HG03159 (cell line): Measurements from ENCODE around the gene TLR2.
"Not testable (repeated sequence)": the region's sequence is repeated elsewhere in the genome, so short reads cannot be mapped to it uniquely, and the experiment has no call there.

Experiments
- ATAC-seq: cut with Tn5 transposase; IDR thresholded peaks from one replicate; pipeline ENCODE4 v1.9.1; 2021; ENCODE audit warnings: mild to moderate bottlenecking, moderate library complexity; ENCODE audit not compliant: unreplicated experiment

TLR2 gene

GRCh38 chr4:153661215-153661822 is 22.8 kb upstream of the TLR2 start:
- ATAC-seq: no peak

- ATAC-seq: no peak
Measured at GRCh38 chr4:153661908-153662307, 22.2 kb upstream of the TLR2 start.

GRCh38 chr4:153663667-153664066 is 20.4 kb upstream of the TLR2 start:
- ATAC-seq: no peak

GRCh38 chr4:153666505-153666904 is 17.6 kb upstream of the TLR2 start:
- ATAC-seq: not testable (repeated sequence)

GRCh38 chr4:153668647-153669046 is 15.4 kb upstream of the TLR2 start:
- ATAC-seq: no peak

- ATAC-seq: no peak
Measured at GRCh38 chr4:153669838-153670237, 14.2 kb upstream of the TLR2 start.

GRCh38 chr4:153676486-153676885 is 7.6 kb upstream of the TLR2 start:
- ATAC-seq: no peak

GRCh38 chr4:153676984-153677383 is 7.1 kb upstream of the TLR2 start:
- no peak for ATAC-seq

- no peak for ATAC-seq
Measured at GRCh38 chr4:153679486-153679885, 4.6 kb upstream of the TLR2 start.

- no peak for ATAC-seq
Measured at GRCh38 chr4:153683763-153684181, 308 bp upstream of the TLR2 start.

GRCh38 chr4:153684971-153685371 is 891 bp downstream of the TLR2 start:
- no peak for ATAC-seq

GRCh38 chr4:153704522-153704921 is 20.4 kb downstream of the TLR2 start:
- ATAC-seq: no peak

GRCh38 chr4:153705743-153706468 is 21.8 kb downstream of the TLR2 start:
- peak; percentile 85 for ATAC-seq

- ATAC-seq: peak; percentile 33
Measured at GRCh38 chr4:153706519-153706918, 22.4 kb downstream of the TLR2 start.

- ATAC-seq: no peak
Measured at GRCh38 chr4:153710681-153711080, 26.6 kb downstream of the TLR2 start.

GRCh38 chr4:153713866-153714646 is 30.0 kb downstream of the TLR2 start:
- ATAC-seq: no peak

- ATAC-seq: no peak
Measured at GRCh38 chr4:153722036-153722435, 38.0 kb downstream of the TLR2 start.

GRCh38 chr4:153724606-153725005 is 40.5 kb downstream of the TLR2 start:
- ATAC-seq: no peak

GRCh38 chr4:153725136-153725830 is 41.2 kb downstream of the TLR2 start:
- ATAC-seq: no peak

GRCh38 chr4:153725831-153726154 is 41.7 kb downstream of the TLR2 start:
- ATAC-seq: no peak

- ATAC-seq: no peak
Measured at GRCh38 chr4:153728151-153728550, 44.1 kb downstream of the TLR2 start.
